AG20443 (cell line): ENCODE measurements around the gene NCCRP1.

Experiments used
- DNase-seq: peaks from one replicate; pipeline ENCODE4 v3.0.0; 2012; ENCODE audit warnings: low spot score, mixed read lengths

NCCRP1 gene

GRCh38 chr19:39196860-39197562 is at the start of gene NCCRP1:
TSS of gene NCCRP1 (plus strand) at chr19:39196964. CDS start at chr19:39196983, 19 bp downstream.
- no peak for DNase-seq

GRCh38 chr19:39147480-39147879 is 49.3 kb upstream of the NCCRP1 start:
- DNase-seq = no peak

- no peak for DNase-seq
These were observed 47.7 kb upstream of the NCCRP1 start for GRCh38 chr19:39148939-39149529.

- no peak for DNase-seq
These were observed 46.5 kb upstream of the NCCRP1 start for GRCh38 chr19:39150235-39150634.

GRCh38 chr19:39150807-39151600 is 45.8 kb upstream of the NCCRP1 start:
- DNase-seq = no peak

- no peak for DNase-seq
These were observed 44.7 kb upstream of the NCCRP1 start for GRCh38 chr19:39152066-39152465.

- no peak for DNase-seq
These were observed 42.6 kb upstream of the NCCRP1 start for GRCh38 chr19:39154100-39154628.

- no peak for DNase-seq
These were observed 42.1 kb upstream of the NCCRP1 start for GRCh38 chr19:39154629-39155100.

- DNase-seq = no peak
These were observed 41.6 kb upstream of the NCCRP1 start for GRCh38 chr19:39155114-39155700.

- no peak for DNase-seq
These were observed 41.0 kb upstream of the NCCRP1 start for GRCh38 chr19:39155741-39156140.

- peak; percentile 77 for DNase-seq
These were observed 40.2 kb upstream of the NCCRP1 start for GRCh38 chr19:39156326-39157230.

- no peak for DNase-seq
These were observed 39.3 kb upstream of the NCCRP1 start for GRCh38 chr19:39157275-39157996.

GRCh38 chr19:39157997-39158389 is 38.8 kb upstream of the NCCRP1 start:
- DNase-seq = no peak

GRCh38 chr19:39158646-39159260 is 38.0 kb upstream of the NCCRP1 start:
- no peak for DNase-seq

- DNase-seq = peak; percentile 90
These were observed 36.3 kb upstream of the NCCRP1 start for GRCh38 chr19:39160523-39160861.

GRCh38 chr19:39160889-39161672 is 35.7 kb upstream of the NCCRP1 start:
- no peak for DNase-seq

- DNase-seq = no peak
These were observed 34.2 kb upstream of the NCCRP1 start for GRCh38 chr19:39162441-39163043.

- no peak for DNase-seq
These were observed 33.1 kb upstream of the NCCRP1 start for GRCh38 chr19:39163621-39164020.

GRCh38 chr19:39164289-39164688 is 32.5 kb upstream of the NCCRP1 start:
- no peak for DNase-seq
